H1 (cell line): ENCODE measurements around the gene DMPK. TPM values are rescaled to one million over a fixed set of nuclear protein-coding genes. Genes with fewer than 3 reads are reported as not detected.
A peak's percentile ranks its signal among the peaks of the same experiment; 100 is the strongest.

Experiments used
- CTCF ChIA-PET: fragments of 300-600 bp; sonication (Branson Sonifier 250); formaldehyde crosslinking; loops from one replicate; lab custom pipeline; 2021; ENCODE audit not compliant: partially characterized antibody; lab: Charles Lee
- POLR2A ChIA-PET: fragments of 300-600 bp; sonication (Branson Sonifier 250); formaldehyde crosslinking; loops from one replicate; lab custom pipeline; 2021; ENCODE audit warnings: inconsistent platforms; ENCODE audit not compliant: partially characterized antibody; lab: Charles Lee
- DNase-seq, 2 experiments: peaks; one replicate each; pipeline versions ENCODE4 v3.0.0 to v3.0.0-alpha.2; 2010 to 2022; ENCODE audit warnings: low spot score in 2 of 2, low read depth in 1 of 2, mixed read lengths in 1 of 2
- FAIRE-seq: peaks from 2 replicates; lab custom pipeline; 2011; peaks lifted over from hg19 to GRCh38; lab: Jason Lieb, UNC
- H2AFZ ChIP-seq: 2 replicates; pipeline ENCODE4 v1.8.1; 2012; ENCODE audit warnings: low read length, inconsistent platforms
- H2AK5ac ChIP-seq: 2 replicates; pipeline ENCODE4 v1.6.1; 2013; ENCODE audit warnings: low read depth, low read length
- H2BK120ac ChIP-seq: replicated peaks from 2 replicates; pipeline ENCODE3; 2013; ENCODE audit warnings: low read depth, low read length, inconsistent platforms
- H2BK12ac ChIP-seq: 2 replicates; pipeline ENCODE4 v1.6.1; 2013; ENCODE audit warnings: low read depth, low read length
- H2BK15ac ChIP-seq: 2 replicates; pipeline ENCODE4 v1.6.1; 2013; ENCODE audit warnings: low read length
- H2BK20ac ChIP-seq: 2 replicates; pipeline ENCODE4 v1.6.1; 2013; ENCODE audit warnings: low read length
- H2BK5ac ChIP-seq: 2 replicates; pipeline ENCODE4 v1.6.1; 2013; ENCODE audit warnings: low read depth, low read length
- H3K14ac ChIP-seq: 2 replicates; pipeline ENCODE4 v1.6.1; 2013; ENCODE audit warnings: inconsistent platforms; ENCODE audit not compliant: insufficient read length
- H3K18ac ChIP-seq: 2 replicates; pipeline ENCODE4 v1.6.1; 2013; ENCODE audit warnings: low read length; ENCODE audit errors: extremely low read depth
- H3K23ac ChIP-seq: 2 replicates; pipeline ENCODE4 v1.6.1; 2013; ENCODE audit warnings: inconsistent platforms; ENCODE audit not compliant: insufficient read length
- H3K23me2 ChIP-seq: 2 replicates; pipeline ENCODE4 v1.6.1; 2013; ENCODE audit warnings: low read depth, low read length
- H3K27ac ChIP-seq: 2 replicates; pipeline ENCODE4 v1.6.1; 2011; ENCODE audit warnings: low read depth, low read length, inconsistent platforms
- H3K27me3 ChIP-seq, 4 experiments: replicated peaks in 1 of 4; 1 replicate in 1 of 4; 2 replicates in 3 of 4; pipeline versions ENCODE4 v1.6.1 to v1.8.1; 2011 to 2013; ENCODE audit warnings: low read length in 3 of 4, mild to moderate bottlenecking in 3 of 4, inconsistent platforms in 2 of 4, mixed read lengths in 2 of 4, moderate library complexity in 1 of 4; ENCODE audit not compliant: control insufficient read depth in 3 of 4, insufficient read depth in 3 of 4; ENCODE audit errors: extremely low read depth in 1 of 4
- H3K36me3 ChIP-seq, 4 experiments: 2 replicates each; pipeline versions ENCODE4 v1.6.1 to v1.8.1; 2011 to 2013; ENCODE audit warnings: mild to moderate bottlenecking in 4 of 4, low read length in 3 of 4, moderate library complexity in 2 of 4, control low read depth in 1 of 4, inconsistent platforms in 1 of 4; ENCODE audit not compliant: insufficient read depth in 4 of 4, control insufficient read depth in 2 of 4
- H3K4ac ChIP-seq: replicated peaks from 2 replicates; pipeline ENCODE3; 2013; ENCODE audit warnings: low read length, low read depth, mixed read lengths, inconsistent platforms; ENCODE audit not compliant: insufficient read length
- H3K4me1 ChIP-seq, 4 experiments: replicated peaks in 1 of 4; 1 replicate in 1 of 4; 2 replicates in 3 of 4; pipeline versions ENCODE4 v1.6.1 to v1.8.1; 2011 to 2013; ENCODE audit warnings: low read length in 3 of 4, inconsistent platforms in 2 of 4, mixed read lengths in 1 of 4; ENCODE audit not compliant: insufficient read depth in 4 of 4, control insufficient read depth in 3 of 4
- H3K4me2 ChIP-seq, 2 experiments: 2 replicates each; pipeline versions ENCODE4 v1.6.1 to v1.8.1; 2011 to 2013; ENCODE audit warnings: low read depth in 2 of 2, low read length in 2 of 2, control low read depth in 1 of 2, inconsistent platforms in 1 of 2, mild to moderate bottlenecking in 1 of 2; ENCODE audit not compliant: insufficient read depth in 1 of 2
- H3K4me3 ChIP-seq, 4 experiments: fragments of 200-600, 300-600 bp in 1 of 4; sonication (generic), shearing (Covaris generic), sonication (Bioruptor Twin) in 1 of 4; 2 replicates each; pipeline versions ENCODE4 v1.5.1 to v1.8.1; 2011 to 2016; ENCODE audit warnings: low read length in 4 of 4, low read depth in 3 of 4, control low read depth in 2 of 4, inconsistent platforms in 2 of 4, mild to moderate bottlenecking in 2 of 4, mixed read lengths in 1 of 4, moderate library complexity in 1 of 4; ENCODE audit not compliant: insufficient read depth in 2 of 4; ENCODE audit errors: extremely low read depth in 1 of 4
- H3K56ac ChIP-seq: replicated peaks from 2 replicates; pipeline ENCODE3; 2013; ENCODE audit warnings: low read depth, mild to moderate bottlenecking, mixed read lengths, low read length, inconsistent platforms; ENCODE audit not compliant: insufficient read length
- H3K79me1 ChIP-seq: 2 replicates; pipeline ENCODE4 v1.6.1; 2013; ENCODE audit warnings: low read depth, low read length, control low read depth
- H3K79me2 ChIP-seq, 2 experiments: 2 replicates each; pipeline versions ENCODE4 v1.6.1 to v1.8.1; 2012 to 2013; ENCODE audit warnings: low read length in 2 of 2, mild to moderate bottlenecking in 2 of 2, inconsistent platforms in 1 of 2; ENCODE audit not compliant: insufficient read depth in 2 of 2, control insufficient read depth in 1 of 2
- H3K9ac ChIP-seq, 4 experiments: replicated peaks in 1 of 4; 1 replicate in 1 of 4; 2 replicates in 3 of 4; pipeline versions ENCODE4 v1.6.1 to v1.8.1; 2011 to 2013; ENCODE audit warnings: low read depth in 3 of 4, low read length in 3 of 4, control low read depth in 2 of 4, mild to moderate bottlenecking in 2 of 4, moderate library complexity in 2 of 4, inconsistent platforms in 1 of 4; ENCODE audit errors: extremely low read depth in 1 of 4
- H3K9me3 ChIP-seq, 2 experiments: 2 replicates each; pipeline versions ENCODE4 v1.6.1 to v1.8.1; 2012 to 2013; ENCODE audit warnings: mild to moderate bottlenecking in 2 of 2, moderate library complexity in 2 of 2, control low read depth in 1 of 2, inconsistent platforms in 1 of 2, low read depth in 1 of 2, low read length in 1 of 2, mixed read lengths in 1 of 2; ENCODE audit not compliant: insufficient read depth in 2 of 2
- H4K20me1 ChIP-seq, 2 experiments: replicated peaks in 1 of 2; 2 replicates each; pipeline versions ENCODE3 to v1.8.1; 2011 to 2013; ENCODE audit warnings: inconsistent platforms in 2 of 2, low read length in 2 of 2, mild to moderate bottlenecking in 1 of 2; ENCODE audit not compliant: insufficient read depth in 2 of 2, control insufficient read depth in 1 of 2
- H4K5ac ChIP-seq: 2 replicates; pipeline ENCODE4 v1.6.1; 2013; ENCODE audit warnings: low read length, low read depth, mixed read lengths, inconsistent platforms; ENCODE audit not compliant: insufficient read length
- H4K8ac ChIP-seq: 2 replicates; pipeline ENCODE4 v1.8.0; 2013; ENCODE audit warnings: mild to moderate bottlenecking, moderate library complexity, low read length, inconsistent platforms; ENCODE audit not compliant: insufficient read depth; ENCODE audit errors: extremely low read depth
- H4K91ac ChIP-seq: replicated peaks from 2 replicates; pipeline ENCODE3; 2013; ENCODE audit warnings: low read length, mixed read lengths, inconsistent platforms; ENCODE audit not compliant: insufficient read length
- E2F6 ChIP-seq: IDR thresholded peaks from 2 replicates; pipeline ENCODE4 v1.6.1; 2012; ENCODE audit warnings: inconsistent platforms
- EP300 ChIP-seq, 2 experiments: IDR thresholded peaks; 1 replicate in 1 of 2; 2 replicates in 1 of 2; pipeline ENCODE4 v1.6.1; 2011 to 2012; ENCODE audit warnings: low read depth in 2 of 2, low read length in 2 of 2, mild to moderate bottlenecking in 2 of 2, borderline replicate concordance in 1 of 2, inconsistent platforms in 1 of 2, moderate library complexity in 1 of 2
- KDM5A ChIP-seq: fragments of 200-600 bp; IDR thresholded peaks from 2 replicates; pipeline ENCODE4 v1.7.1; 2012; ENCODE audit warnings: mild to moderate bottlenecking, low read length, inconsistent platforms, mixed read lengths
- PHF8 ChIP-seq: fragments of 200-600 bp; sonication (generic); conservative IDR thresholded peaks from 2 replicates; pipeline ENCODE4 v1.7.1; 2012; ENCODE audit warnings: low read depth, mild to moderate bottlenecking, inconsistent platforms, low read length, moderate library complexity
- RBBP5 ChIP-seq: IDR thresholded peaks from 2 replicates; pipeline ENCODE4 v1.7.1; 2012; ENCODE audit warnings: low read depth, mild to moderate bottlenecking, inconsistent platforms, low read length, moderate library complexity, borderline replicate concordance
- RFX5 ChIP-seq: IDR thresholded peaks from 2 replicates; pipeline ENCODE4 v1.6.1; 2011; ENCODE audit warnings: low read depth, low read length, improper control_type of control experiment, borderline replicate concordance
- SP4 ChIP-seq: IDR thresholded peaks from 2 replicates; pipeline ENCODE4 v1.6.1; 2012; ENCODE audit warnings: low read length, inconsistent platforms
- TAF7 ChIP-seq: optimal IDR thresholded peaks from 2 replicates; pipeline ENCODE3; 2011; ENCODE audit warnings: low read depth, mild to moderate bottlenecking, inconsistent platforms, low read length, moderate library complexity, borderline replicate concordance
- ZNF274 ChIP-seq: IDR thresholded peaks from 2 replicates; pipeline ENCODE4 v1.7.0; 2012; ENCODE audit warnings: low read length, borderline replicate concordance; ENCODE audit errors: extremely low read depth
- WGBS, 2 experiments: shearing (Covaris generic) in 1 of 2; methylation state at CpG; one replicate each; pipeline versions ENCODE4 v1.1.6 to v1.1.7; 2013 to 2015; ENCODE audit warnings: low lambda C conversion rate in 2 of 2, mixed read lengths in 2 of 2, inconsistent platforms in 1 of 2, low coverage in 1 of 2, missing lambda C conversion rate in 1 of 2; ENCODE audit not compliant: insufficient replicate concordance in 2 of 2, insufficient coverage in 1 of 2, insufficient read length in 1 of 2; ENCODE audit errors: extremely low coverage in 1 of 2, missing lambda C conversion rate in 1 of 2; 5-methylcytosine and 5-hydroxymethylcytosine counted together
- polyA plus RNA-seq, 7 experiments: library from polyadenylated mRNA; depleted of rRNA in 3 of 7; stranded (reverse) in 5 of 7; unstranded in 2 of 7; fragments of >200 nt in 5 of 7; fragments of 200-250 nt in 2 of 7; gene quantifications; 1 replicate in 5 of 7; 2 replicates in 1 of 7; 4 replicates in 1 of 7; pipeline versions ENCODE4 v1.2.1 to v1.2.3, GENCODE V29; 2011 to 2013; ENCODE audit warnings: missing spikeins in 2 of 7, mixed read lengths in 2 of 7
- total RNA-seq: library from RNA; stranded (reverse); fragmentation: NEBNext Ultra II Directional; extraction: Animal tissue kit (Norgen Biotek cat#: 25700); gene quantifications from 2 replicates; pipeline ENCODE4 v1.2.1, GENCODE V29; 2021

DMPK gene
- total and polyA plus RNA-seq, 2 of the 8 experiments (the other 6 are each of a cell fraction or from before 2014, with no cell fraction given) = 13.7 to 27.4 TPM

- Histone ChIP-seq H3K27ac (peak within 1 kb of the TSS; percentile 44; the same call in 1 of the 2 replicates), H2BK5ac (no peak within 1 kb of the TSS)
- TF ChIP-seq RFX5 (no peak), EP300 (IDR thresholded peaks at IDR 0.05; ENCODE audit: borderline replicate concordance in 1 of 2, low read depth in 2 of 2, low read length in 2 of 2) (no peak), PHF8 (peak; percentile 76; the same call in 1 of the 2 replicates), TAF7 (no peak), RBBP5 (no peak), SP4 (no peak; the same call in 1 of the 2 replicates), KDM5A (no peak), E2F6 (peak; percentile 11; the same call in 1 of the 2 replicates), ZNF274 (no peak)
These were observed 51.7 kb downstream of the DMPK start, which contains the start of gene FBXO46 for GRCh38 chr19:45730368-45731288. Gene FBXO46 (minus strand): TSS chr19:45730896. CDS start chr19:45713495, 17,401 bp downstream.

More at GRCh38 chr19:45730368-45731288, 51.7 kb downstream of the DMPK start, which contains the start of gene FBXO46:
- ChIA-PET CTCF (interaction anchor here (0.6 to 2.5 kb wide), 15 partner anchors 10 to 352 kb away, joined by 3 to 9 read pairs (median 3); partner anchors contain the start of genes DMPK, QPCTL and SNRPD2), POLR2A (interaction anchor here (0.7 to 9.1 kb wide), 11 partner anchors 10 to 140 kb away, joined by 3 to 113 read pairs (median 4); partner anchors contain the start of genes QPCTL, SIX5 and SNRPD2)
- Histone ChIP-seq H2AK5ac (no peak within 1 kb of the TSS), H4K5ac (peak within 1 kb of the TSS; percentile 1), H3K14ac (no peak within 1 kb of the TSS), H2AFZ (no peak within 1 kb of the TSS), H2BK20ac (no peak within 1 kb of the TSS), H3K36me3 (no peaks in the 10 kb centered on the region), H3K4me1 (peaks cover 0 to 4% (median 3%) of the 10 kb centered on the region in 4 experiments; a peak in 5 of 7 replicates), H3K79me2 (peaks cover 3 to 43% of the 10 kb centered on the region in 2 experiments; a peak in 2 of 4 replicates), H3K23ac (no peak within 1 kb of the TSS), H4K20me1 (peaks cover 0 to 1% of the 10 kb centered on the region in 2 experiments), H2BK120ac (no peak within 1 kb of the TSS), H3K18ac (peak within 1 kb of the TSS; percentile 62; the same call in 1 of the 2 replicates), H3K56ac (no peak within 1 kb of the TSS), H2BK15ac (no peak within 1 kb of the TSS), H3K23me2 (peaks cover 4% of the 10 kb centered on the region; the same call in 1 of the 2 replicates), H3K4ac (no peak within 1 kb of the TSS), H3K9ac (peak within 1 kb of the TSS; percentile 63 to 91 (median 74)), H4K8ac (peak within 1 kb of the TSS; percentile 88), H3K79me1 (peaks cover 6% of the 10 kb centered on the region), H3K4me3 (peak within 1 kb of the TSS; percentile 85 to 99 (median 90)), H2BK12ac (no peak within 1 kb of the TSS), H3K4me2 (peak within 1 kb of the TSS; percentile 78 to 95), H3K9me3 (no peaks in the 10 kb centered on the region), H4K91ac (peak within 1 kb of the TSS; percentile 72), H3K27me3 (no peaks in the 10 kb centered on the region; a peak in 1 of 7 replicates)
- DNase-seq = peak; percentile 91 to 93
- 3% methylated on average over 27 of the region's 48 CpGs; no CpG with 5 or more reads in 1 of the 2 experiments for WGBS, 2 experiments
- peak; percentile 78 for FAIRE-seq
